Keratinocyte (primary cell): Measurements from ENCODE around the gene TXNDC2.

Source experiments
- CTCF ChIP-seq, 3 experiments: IDR thresholded peaks in 1 of 3; conservative IDR thresholded peaks in 1 of 3; optimal IDR thresholded peaks in 1 of 3; 2 replicates in 2 of 3; 3 replicates in 1 of 3; pipeline versions ENCODE3 to v1.5.1; 2011; ENCODE audit warnings: low read length in 3 of 3, mild to moderate bottlenecking in 3 of 3, moderate library complexity in 2 of 3, control low read depth in 1 of 3, inconsistent platforms in 1 of 3; ENCODE audit not compliant: insufficient read depth in 2 of 3; ENCODE audit errors: extremely low read depth in 1 of 3
- EZH2 ChIP-seq: IDR thresholded peaks from one replicate; pipeline ENCODE4 v1.6.1; 2012; ENCODE audit warnings: inconsistent platforms, mild to moderate bottlenecking, low read length, moderate library complexity

GRCh38 chr18:9861157-9861556 lies 24.6 kb upstream of the TXNDC2 start:
- no peak for TF ChIP-seq CTCF (optimal IDR thresholded peaks at IDR 0.05 in 1 of 3, IDR thresholded peaks at IDR 0.05 in 1 of 3, conservative IDR thresholded peaks at IDR 0.05 in 1 of 3; ENCODE audit: extremely low read depth in 1 of 3, insufficient read depth in 2 of 3, low read length in 3 of 3)
- TF ChIP-seq EZH2: no peak
